Bronchial epithelial cell (primary cell): ENCODE results near the gene PTMS. TPM values are rescaled to one million over a fixed set of nuclear protein-coding genes. Genes with fewer than 3 reads are reported as not detected.

ENCODE experiments used
- DNase-seq: peaks from one replicate; pipeline ENCODE4 v3.0.0-alpha.2; 2010; ENCODE audit warnings: low read depth
- FAIRE-seq: peaks from 2 replicates; lab custom pipeline; 2011; peaks lifted over from hg19 to GRCh38; lab: Jason Lieb, UNC
- H3K27me3 ChIP-seq: 2 replicates; pipeline ENCODE4 v1.5.1; 2011; ENCODE audit warnings: low read length; ENCODE audit not compliant: control insufficient read depth, insufficient read depth
- H3K36me3 ChIP-seq: 2 replicates; pipeline ENCODE4 v1.5.1; 2011; ENCODE audit warnings: low read length; ENCODE audit not compliant: control insufficient read depth, insufficient read depth
- H3K4me3 ChIP-seq: 2 replicates; pipeline ENCODE4 v1.5.1; 2011; ENCODE audit warnings: mild to moderate bottlenecking, low read depth, low read length, control low read depth
- total RNA-seq: library from RNA; depleted of rRNA; stranded (reverse); fragments of >200 nt; gene quantifications from 2 replicates; pipeline ENCODE4 v1.2.1, GENCODE V29; 2014
- TF ChIP-seq, protein P1 (sequence below): IDR thresholded peaks from 2 replicates; pipeline ENCODE4 v1.5.1; 2011; ENCODE audit warnings: mild to moderate bottlenecking, moderate library complexity, low read length, control low read depth, inconsistent platforms; ENCODE audit not compliant: insufficient read depth, severe bottlenecking

The PTMS gene, protein sequence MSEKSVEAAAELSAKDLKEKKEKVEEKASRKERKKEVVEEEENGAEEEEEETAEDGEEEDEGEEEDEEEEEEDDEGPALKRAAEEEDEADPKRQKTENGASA
- total RNA-seq: 17.6 and 35.3 TPM in 2 replicates

DNA sequence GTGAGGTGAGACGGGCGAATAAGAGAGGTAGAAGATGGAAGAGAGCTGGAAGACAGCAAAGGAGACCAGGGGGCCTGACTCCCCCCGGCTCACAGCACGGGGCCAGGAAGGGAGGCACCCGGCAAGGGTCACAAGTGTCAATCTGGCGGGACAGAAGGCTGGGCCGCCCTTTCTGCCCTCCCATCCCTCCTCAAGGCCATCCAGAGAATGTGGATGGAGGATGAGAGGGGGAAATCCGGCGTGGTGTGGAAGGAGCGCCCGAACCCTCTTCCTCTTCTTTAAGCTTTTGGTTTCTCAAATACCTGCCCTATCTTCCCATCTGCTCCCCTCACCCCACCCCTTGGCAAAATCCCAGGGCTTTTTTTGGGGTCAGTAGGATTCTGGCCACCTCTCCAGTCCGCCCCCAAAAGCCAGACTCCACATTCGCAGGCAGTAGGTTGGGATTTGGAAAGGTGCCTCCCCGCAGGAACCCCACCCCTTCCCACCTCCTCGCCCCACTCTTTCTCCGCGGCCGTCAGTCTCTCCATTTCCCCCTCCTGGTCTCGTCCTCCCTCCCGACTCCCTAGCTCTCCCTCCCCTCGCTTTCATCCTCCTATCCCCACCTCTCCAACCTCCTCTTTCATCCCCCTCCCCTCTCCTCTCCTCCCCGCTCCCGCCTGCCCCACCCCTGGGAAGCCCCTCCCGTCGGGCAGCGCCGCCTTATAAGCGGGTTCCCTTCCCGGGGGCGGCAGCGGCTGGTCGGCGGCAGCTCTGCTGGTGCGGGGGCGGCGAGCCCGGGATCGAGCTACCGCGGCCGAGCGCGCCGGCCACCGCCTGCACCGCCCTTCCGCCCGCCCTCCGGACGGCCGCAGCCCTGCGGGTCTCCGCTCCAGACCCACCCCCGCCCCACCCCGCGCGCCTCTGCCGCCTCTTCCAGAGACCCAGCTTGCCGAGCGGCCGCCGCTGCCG, at the start of gene PTMS:
TSS of gene PTMS (plus strand) at position 730 of the 948 bp plus-strand sequence. CDS start 343 bp downstream, outside the sequence.
- no peak for FAIRE-seq
- peak within 1 kb of the TSS; percentile 73 for H3K4me3 ChIP-seq
- peaks cover 7% of the 10 kb centered on the region for H3K36me3 ChIP-seq
- no peaks in the 10 kb centered on the region for H3K27me3 ChIP-seq
- peak; percentile 85 for DNase-seq
- TF ChIP-seq, protein P1, sequence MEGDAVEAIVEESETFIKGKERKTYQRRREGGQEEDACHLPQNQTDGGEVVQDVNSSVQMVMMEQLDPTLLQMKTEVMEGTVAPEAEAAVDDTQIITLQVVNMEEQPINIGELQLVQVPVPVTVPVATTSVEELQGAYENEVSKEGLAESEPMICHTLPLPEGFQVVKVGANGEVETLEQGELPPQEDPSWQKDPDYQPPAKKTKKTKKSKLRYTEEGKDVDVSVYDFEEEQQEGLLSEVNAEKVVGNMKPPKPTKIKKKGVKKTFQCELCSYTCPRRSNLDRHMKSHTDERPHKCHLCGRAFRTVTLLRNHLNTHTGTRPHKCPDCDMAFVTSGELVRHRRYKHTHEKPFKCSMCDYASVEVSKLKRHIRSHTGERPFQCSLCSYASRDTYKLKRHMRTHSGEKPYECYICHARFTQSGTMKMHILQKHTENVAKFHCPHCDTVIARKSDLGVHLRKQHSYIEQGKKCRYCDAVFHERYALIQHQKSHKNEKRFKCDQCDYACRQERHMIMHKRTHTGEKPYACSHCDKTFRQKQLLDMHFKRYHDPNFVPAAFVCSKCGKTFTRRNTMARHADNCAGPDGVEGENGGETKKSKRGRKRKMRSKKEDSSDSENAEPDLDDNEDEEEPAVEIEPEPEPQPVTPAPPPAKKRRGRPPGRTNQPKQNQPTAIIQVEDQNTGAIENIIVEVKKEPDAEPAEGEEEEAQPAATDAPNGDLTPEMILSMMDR: no peak

DNA sequence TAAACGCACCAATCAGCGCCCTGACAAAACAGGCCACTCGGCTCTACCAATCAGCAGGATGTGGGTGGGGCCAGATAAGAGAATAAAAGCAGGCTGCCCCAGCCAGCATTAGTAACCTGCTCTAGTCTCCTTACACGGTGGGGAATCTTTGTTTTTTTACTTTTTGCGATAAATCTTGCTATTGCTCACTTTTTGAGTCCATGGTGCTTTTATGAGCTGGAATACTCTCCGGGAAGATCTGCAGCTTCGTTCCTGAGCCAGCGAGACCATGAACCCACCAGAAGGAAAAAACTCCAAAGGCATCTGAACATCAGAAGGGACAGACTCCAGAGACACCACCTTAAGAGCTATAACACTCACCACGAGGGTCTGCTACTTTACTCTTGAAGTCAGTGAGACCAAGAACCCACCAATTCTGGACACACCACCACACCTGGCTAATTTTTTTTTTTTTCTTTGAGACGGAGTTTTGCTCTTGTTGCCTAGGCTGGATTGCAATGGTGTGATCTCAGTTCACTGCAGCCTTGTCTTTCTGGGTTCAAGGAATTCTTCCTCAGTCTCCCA, 49.2 kb upstream of the PTMS start:
- no peaks in the 10 kb centered on the region for H3K36me3 ChIP-seq
- H3K27me3 ChIP-seq: no peaks in the 10 kb centered on the region
- DNase-seq (no peak), FAIRE-seq (no peak)
- TF ChIP-seq, protein P1: no peak
- no peak overlapping the region for H3K4me3 ChIP-seq

DNA sequence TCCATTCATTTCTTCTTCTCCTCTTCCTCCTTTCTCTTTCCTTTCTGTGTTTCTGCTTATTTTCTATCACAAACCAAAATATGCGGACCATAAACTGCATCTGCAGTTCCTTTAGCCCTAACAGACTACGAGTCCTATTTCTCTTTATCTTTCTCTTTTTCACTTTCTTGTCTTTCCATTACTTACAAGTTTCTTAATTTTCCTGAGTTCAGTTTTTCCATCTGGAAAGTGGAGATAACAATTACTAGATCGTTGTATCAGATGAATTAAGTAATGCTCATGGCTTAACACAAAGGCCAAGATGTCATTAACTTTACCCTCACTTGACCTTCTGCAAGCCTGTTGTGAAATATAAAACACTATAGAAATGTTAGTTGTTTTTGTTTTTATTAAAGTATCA, 43.3 kb upstream of the PTMS start:
- H3K4me3 ChIP-seq: no peak overlapping the region
- H3K27me3 ChIP-seq: no peaks in the 10 kb centered on the region
- no peak for DNase-seq
- TF ChIP-seq, protein P1: no peak
- no peak for FAIRE-seq
- peaks cover 4% of the 10 kb centered on the region for H3K36me3 ChIP-seq

DNA sequence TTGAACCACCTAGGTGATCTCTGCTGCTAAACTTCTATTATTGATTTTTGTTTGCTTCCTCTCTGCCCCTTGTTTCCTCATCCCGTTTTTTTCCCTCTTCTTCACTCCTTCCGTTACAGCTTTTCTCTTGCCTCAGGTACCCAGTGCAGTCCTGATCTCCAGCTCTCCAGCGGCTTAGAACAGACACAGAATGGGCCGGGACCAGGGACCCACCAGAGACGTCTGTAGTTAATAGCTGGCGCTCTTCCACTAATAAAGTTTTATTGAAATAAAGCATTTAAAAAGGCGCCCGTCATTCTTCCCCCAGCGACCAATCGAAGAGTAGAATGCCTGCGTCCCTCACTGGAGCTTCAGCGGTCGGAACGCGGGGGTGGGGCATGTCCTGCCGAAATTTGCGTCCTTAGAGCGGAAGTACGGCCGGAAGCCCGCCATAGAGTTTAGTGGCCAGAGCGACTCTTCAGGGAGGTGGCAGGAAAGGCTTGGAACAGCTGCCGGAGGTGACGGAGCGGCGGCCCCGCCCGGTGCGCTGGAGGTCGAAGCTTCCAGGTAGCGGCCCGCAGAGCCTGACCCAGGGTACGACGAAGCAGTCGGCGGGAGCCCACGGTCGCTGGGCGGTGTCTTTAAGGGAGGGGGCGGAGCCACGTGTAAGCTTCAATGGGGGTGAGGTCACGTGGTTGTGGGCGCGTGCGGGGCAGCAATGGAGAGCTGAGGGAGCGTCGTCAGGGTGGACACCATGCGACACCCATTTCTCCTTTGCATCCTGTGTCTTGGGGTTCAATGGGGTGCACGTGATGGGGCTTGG, 42.4 kb upstream of the PTMS start, which contains the start of gene COPS7A:
TSS of gene COPS7A (plus strand) at position 440 of the 802 bp plus-strand sequence. CDS start 611 bp downstream, outside the sequence.
- Histone ChIP-seq H3K27me3 (no peaks in the 10 kb centered on the region), H3K4me3 (peak within 1 kb of the TSS; percentile 61), H3K36me3 (peaks cover 5% of the 10 kb centered on the region)
- FAIRE-seq (no peak), DNase-seq (peak; percentile 97)
- TF ChIP-seq, protein P1: no peak

DNA sequence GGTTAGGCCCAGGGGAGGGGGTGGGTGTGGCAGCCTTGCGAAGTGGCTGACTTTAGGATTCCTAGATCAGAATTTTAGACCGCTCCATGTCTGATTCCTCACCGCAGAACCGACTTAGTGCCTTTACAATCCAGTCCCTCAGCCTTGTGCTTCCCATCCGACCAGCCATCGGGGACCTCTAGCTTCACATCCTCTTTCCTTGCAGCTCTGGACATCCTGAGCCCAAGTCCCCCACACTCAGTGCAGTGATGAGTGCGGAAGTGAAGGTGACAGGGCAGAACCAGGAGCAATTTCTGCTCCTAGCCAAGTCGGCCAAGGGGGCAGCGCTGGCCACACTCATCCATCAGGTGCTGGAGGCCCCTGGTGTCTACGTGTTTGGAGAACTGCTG, 41.8 kb upstream of the PTMS start:
- Histone ChIP-seq H3K4me3 (peak overlapping the region; percentile 61), H3K27me3 (no peaks in the 10 kb centered on the region), H3K36me3 (peaks cover 9% of the 10 kb centered on the region)
- FAIRE-seq (no peak), DNase-seq (no peak)
- TF ChIP-seq, protein P1: no peak
